ENCODE measurements around the gene ADGRG6.

The ADGRG6 gene

GRCh38 chr6:142378138-142378875 lies 76.5 kb downstream of the ADGRG6 start:
- peak; percentile 55 for DNase-seq

DNA sequence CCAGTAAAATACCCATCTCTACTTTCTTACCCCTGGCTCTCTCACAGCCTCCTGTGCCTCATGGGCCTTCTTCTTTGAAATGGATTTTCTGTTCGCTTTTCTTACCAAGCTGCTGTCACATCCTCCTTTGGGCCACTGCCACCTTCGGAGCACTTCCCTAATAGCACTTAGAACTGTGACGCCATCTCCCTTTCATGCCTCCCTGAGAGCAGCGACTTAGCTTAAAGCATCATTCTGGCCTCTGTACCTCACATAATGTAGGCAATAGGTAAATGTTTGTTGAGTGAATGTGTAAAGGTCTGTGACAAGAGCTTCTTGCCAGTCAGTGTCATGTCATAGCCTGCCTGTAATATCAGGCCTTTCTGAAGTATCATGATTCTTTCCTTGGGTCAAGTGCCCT lies 78.8 kb downstream of the ADGRG6 start:
- DNase-seq = no peak

GRCh38 chr6:142381181-142381580 lies 79.4 kb downstream of the ADGRG6 start:
- DNase-seq = no peak

DNA sequence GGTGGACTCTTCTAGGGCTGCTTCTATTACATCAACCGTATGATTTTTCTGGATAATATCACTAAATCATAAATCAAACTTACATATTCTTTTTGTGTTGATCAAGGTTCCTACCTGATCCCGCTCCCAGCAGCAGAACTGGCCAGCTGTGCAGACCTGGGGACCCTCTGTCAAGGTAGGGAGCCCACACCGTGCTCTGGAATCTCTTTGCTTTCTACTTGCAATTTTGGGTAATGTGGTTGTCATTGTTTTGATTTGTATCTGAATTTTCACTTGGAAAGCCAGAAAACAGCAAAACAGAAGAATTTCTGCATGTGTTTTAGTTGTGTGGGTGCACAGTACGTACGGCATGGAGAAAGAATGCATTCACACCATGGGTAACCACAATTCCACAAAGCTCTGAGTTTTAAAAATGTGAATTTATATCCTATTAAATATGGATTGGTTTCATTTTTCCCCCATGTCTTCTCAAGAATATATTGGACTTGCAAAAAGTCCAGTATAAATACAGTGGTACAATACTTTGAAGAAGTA lies 80.1 kb downstream of the ADGRG6 start:
- DNase-seq = no peak

DNA sequence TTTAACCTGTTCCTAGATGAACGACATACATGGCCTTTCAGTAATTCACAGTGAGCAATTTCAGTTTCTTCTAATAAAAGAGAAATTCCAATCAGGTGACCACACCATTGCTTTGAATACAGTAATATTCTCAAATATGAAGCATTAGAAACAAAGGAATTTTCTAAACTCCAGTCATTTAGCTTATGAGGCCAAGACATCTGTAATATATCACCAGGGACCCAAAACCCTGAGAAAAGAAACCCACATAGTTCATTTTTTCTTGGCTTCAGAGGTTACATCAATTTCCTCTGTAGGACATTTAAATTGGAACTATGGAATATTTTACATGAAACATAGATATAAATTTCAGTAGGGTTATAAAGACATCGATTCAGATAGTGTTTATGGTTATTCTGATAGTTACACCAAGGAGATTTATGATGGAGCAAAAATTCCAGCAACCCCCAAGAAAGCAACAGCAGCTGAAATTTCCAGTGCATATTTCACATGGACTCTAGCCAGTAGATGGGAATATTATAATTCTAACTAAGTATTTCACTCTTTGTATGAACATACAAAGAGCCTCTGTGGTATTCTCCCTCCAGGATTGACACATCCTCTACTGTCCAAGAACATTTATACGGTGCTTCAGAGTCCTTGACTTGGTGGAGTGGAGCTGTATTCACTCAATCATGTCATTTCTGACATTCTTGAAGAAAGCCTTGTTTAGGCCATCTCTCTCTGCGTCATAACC lies 82.9 kb downstream of the ADGRG6 start:
- no peak for DNase-seq

DNA sequence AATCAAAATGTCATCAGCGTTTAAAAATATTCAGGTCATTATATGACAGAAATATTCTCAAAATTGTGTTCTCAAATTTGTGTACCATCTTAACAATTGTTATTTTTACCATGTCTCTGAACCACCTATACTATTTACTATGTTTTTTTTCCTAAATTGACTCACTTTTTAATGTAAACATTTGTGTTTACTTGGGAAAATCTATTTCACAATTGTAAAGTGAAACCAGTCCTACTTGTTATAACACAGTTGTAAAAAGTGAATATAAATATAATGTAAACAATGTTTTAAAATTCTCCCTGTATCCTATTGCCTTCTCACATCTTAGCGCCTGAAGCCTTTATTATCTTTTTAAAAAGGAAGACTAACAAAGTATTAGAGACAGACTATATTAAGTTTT lies 83.5 kb downstream of the ADGRG6 start:
- no peak for DNase-seq

GRCh38 chr6:142386657-142387056 lies 84.8 kb downstream of the ADGRG6 start:
- no peak for DNase-seq

DNA sequence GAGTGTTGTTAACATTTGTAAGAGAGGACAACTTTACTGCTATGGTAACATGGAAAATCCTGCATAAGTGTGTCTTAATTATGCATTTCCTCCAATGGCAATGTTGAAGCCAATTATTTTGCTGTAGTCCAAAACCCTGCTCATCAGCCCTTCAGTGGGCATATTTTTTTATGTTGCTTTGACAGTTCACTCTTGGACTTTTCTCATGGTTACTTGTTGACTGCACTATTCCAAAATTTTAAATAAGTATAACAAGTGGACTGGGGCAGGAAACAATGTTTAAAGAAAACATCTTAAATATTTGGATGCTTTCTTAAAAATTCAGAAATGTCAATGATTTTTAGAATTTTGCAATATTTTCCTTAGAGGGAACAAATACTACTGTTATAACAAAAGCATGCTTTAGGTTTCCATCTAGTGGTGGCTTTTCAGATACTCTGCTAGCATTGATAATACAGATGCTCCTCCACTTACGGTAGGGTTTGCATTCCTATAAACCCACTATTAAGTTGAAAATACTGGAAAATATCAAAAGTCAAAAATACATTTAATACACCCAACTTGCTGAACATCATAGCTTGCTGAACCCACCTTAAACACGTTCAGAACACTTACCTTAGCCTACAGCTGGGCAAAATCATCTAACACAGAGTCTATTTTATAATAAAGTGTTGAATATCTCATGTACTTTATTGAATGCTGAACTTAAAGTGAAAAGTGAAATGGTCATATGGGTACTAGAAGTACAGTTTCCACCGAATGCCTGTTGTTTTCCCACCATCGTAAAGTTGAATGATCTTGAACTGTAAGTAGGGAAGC lies 86.4 kb downstream of the ADGRG6 start:
- DNase-seq = no peak

DNA sequence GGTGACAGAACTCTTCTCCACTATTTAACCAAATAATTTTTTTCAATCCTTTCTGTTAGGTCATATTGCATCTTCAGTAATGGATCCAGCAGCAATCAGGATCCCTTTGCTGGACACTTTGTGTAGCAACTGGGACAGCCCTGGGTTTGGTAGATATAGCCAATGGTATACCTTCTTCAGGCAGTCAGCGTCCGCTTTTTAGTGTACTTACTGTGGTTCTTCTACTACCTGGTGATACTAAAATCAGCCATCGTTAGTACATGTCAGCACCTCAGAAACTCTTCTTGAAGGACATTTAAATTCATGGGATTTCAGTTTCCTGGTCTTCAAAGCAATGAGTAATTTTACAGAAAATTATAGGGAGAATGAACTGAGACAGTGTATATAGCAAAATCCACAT lies 93.5 kb downstream of the ADGRG6 start:
- no peak for DNase-seq

DNA sequence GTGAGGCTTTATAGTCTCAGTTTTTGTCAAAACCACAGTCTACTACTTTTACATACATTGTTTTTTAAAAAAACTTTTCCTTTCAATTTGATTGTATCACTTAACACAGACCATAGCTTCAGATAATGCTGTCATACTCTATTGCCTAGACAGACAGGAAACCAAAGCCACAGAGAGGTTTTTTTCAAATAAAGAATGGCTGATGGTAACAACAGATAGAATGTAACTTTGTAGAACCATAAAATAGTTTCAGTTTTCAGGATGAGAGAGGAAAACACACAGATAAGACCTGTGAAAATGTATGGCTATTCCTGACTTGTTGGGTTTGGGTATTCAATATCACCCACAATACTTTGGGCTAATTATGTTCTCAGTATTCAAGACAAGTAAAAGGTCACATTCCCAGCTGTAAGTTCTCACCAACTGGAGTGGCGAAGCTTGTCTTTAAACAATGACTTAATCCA lies 94.0 kb downstream of the ADGRG6 start:
- DNase-seq = no peak

- no peak for DNase-seq
These were observed 96.5 kb downstream of the ADGRG6 start for GRCh38 chr6:142398353-142398752.

- DNase-seq = no peak
These were observed 97.9 kb downstream of the ADGRG6 start for GRCh38 chr6:142399739-142400138.

DNA sequence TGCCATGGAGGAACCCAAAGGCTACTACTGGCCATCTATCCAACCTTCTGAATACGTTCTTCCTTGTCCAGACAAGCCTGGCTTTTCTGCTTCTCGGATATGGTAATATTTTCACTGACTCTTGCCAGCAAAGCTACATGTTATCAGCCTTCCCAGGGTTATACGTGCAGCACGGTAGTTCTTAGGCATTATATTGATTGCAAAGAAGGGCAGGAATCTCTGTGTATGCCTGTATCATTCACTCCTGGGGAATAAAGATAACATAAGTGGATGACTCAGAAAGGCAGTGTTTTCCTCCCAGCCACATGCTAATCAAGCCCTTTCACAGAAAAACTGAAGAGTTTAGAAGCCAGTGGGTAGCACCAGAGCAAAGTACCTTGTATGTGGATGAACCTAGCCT lies 98.7 kb downstream of the ADGRG6 start:
- no peak for DNase-seq

- no peak for DNase-seq
These were observed 100.0 kb downstream of the ADGRG6 start for GRCh38 chr6:142401838-142402237.

DNA sequence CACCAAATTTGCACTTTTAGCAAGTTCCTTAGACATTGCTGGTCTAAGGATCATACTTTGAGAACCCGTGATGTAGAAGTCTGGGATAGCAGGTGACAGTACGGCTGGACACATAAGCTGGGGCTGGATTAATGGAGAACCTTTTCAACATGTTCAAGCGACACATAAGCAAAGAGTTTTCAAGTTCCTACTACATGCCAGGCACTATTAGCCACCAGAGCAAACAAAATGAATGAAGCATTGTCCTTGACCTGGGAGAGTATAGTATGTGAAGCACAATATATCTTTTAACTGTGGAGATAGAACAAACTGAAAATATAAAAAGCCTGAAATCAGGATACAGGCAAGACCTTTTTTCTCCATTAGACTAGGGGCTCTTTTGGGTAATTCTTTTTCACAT lies 102.9 kb downstream of the ADGRG6 start:
- no peak for DNase-seq

DNA sequence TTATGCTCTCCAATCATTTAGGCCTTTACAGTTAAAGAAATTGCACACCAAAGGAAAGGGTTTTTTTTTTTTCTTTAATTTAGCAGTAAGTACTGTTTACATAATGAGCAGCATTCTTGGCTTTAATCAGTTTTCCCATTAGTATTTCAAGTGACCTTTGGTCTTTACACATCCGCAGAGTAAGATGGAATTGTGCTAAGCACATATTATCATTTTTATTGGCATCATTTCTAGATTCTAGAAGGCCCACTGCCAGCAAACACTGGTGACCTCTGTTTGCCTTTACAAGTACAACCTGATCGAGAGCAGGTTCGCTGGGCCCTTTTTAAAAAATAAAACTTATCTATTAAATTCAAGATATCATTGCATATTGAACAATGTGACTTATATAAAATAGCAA lies 104.3 kb downstream of the ADGRG6 start:
- DNase-seq = no peak

DNA sequence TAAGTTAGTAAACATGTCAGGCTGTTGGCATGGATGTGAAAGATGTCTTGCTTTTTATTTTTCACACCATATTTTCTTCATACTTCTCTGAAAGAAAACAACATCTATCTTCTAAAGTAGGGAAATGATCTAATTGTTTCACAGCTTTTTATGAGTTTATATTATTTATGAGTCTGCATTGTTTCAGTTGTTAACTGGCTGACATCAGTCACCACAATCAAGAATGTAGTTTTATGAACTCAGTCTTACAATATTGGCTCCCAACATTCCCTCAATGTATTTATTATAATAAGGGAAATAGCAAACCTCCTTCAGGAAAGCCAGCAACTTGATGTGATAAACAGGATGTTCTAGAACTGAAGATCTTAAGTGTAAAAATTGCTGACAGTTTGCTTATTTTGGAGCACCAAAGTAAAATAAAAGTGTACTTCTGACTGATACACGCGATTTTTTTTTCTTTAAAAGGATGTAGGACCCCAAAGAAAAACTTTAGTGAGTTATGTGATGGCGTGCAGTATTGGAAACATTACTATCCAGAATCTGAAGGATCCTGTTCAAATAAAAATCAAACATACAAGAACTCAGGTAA lies 106.0 kb downstream of the ADGRG6 start:
- no peak for DNase-seq

- no peak for DNase-seq
These were observed 106.6 kb downstream of the ADGRG6 start for GRCh38 chr6:142408409-142408808.

DNA sequence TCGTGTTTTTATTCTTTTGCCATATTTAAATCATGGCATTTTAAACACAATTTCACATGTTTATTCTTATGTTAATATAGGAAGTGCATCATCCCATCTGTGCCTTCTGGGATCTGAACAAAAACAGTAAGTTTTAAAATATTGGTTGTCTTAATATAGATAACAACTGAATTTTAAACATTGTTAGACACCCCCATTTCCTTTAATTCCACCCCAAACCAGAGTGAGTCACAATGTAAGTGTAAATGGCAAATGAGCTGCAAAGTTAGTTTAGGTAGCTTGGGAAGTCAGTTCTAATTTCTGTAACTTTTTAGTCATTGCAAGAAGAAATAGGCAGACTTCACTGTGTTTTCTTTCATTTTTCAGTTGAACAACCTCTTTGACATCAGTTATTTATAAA lies 108.0 kb downstream of the ADGRG6 start:
- DNase-seq = no peak

DNA sequence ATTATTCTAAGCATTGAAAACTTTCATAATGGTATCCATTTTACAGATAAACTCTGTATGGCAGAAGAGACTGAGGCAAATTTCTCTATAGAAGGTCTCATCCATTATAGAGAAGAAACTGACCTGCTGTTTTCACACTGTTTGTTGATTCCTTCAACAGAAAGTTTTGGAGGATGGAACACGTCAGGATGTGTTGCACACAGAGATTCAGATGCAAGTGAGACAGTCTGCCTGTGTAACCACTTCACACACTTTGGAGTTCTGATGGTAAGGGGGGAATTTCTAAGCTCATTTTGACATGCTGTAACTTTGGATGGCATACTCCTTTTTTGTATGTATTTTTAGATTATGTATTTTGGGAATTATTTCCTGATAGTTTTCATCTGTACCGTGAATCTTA lies 109.3 kb downstream of the ADGRG6 start:
- no peak for DNase-seq

DNA sequence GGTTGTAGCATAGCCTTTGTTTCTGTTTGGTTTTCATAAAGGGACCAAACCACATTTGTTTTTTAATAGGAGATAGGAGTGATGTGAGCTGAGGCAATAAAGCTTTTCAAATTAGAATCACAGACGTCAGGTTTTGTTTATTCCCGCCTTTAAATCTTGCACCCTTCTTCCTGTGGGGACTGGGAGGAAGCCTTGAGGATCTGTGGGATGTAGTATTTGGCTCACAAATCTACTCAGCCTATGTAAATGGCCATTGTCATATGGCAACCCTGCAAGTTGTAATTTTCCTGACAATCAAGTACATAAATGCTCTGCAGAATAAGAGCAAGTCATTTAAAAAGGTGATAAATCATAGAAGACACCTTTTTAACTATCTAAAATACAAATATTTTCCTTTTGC lies 110.4 kb downstream of the ADGRG6 start:
- DNase-seq = no peak

DNA sequence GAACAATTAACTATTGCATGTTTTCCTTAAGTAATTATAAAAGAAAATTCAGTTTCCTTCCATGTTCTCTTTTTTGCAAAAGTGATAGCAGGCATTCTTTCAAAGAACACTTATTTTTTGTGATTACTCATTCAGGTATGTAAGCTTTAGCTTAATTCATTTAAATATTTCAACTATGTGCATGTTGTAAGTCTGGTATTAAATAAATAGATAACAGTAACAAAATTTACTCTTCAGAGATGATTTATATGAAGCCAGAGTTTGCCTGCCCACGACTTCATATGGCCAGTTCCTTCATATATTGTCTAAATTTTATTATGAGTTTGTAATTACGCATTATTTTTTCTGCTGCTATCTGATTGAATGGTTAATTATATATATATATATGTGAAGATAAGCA lies 110.9 kb downstream of the ADGRG6 start:
- DNase-seq = no peak

DNA sequence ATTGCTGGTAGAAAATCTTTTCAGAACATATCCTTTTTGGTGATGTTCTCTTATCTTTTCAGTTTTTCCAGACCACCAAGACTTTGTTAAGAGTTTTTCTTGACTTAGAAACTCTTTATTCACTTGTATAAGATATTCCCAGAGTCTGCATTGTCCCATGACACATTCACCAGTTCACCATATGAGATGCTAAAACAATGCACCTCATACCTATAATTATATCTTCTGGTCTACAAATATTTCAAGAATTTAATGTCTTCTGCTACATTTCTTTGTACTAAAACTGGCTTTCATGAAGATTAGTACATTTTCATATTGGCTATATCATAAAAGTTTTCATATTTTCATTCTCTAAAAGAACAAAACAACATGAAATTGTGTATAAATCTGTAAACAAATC lies 111.3 kb downstream of the ADGRG6 start:
- no peak for DNase-seq
